Activated CD8-positive, alpha-beta memory T cell treated with anti-CD3 and anti-CD28 coated beads, Interleukin-2, amount 10 ng/mL, durations not matched to agents 7 days and 5 days (primary cell): ENCODE measurements around the gene NR1H3. TPM values are rescaled to one million over a fixed set of nuclear protein-coding genes. Genes with fewer than 3 reads are reported as not detected.

ENCODE experiments used
- ATAC-seq: fragments of 150-1000 bp; cut with Tn5 transposase; one replicate; pipeline ENCODE4 v1.10.0; 2021; ENCODE audit warnings: moderate library complexity
- CTCF ChIA-PET: fragments of 350-600 bp; sonication (Branson Sonifier 250); formaldehyde crosslinking; loops from one replicate; lab custom pipeline; 2021; ENCODE audit warnings: antibody characterized with exemption; lab: Charles Lee
- DNase-seq: peaks from one replicate; pipeline ENCODE4 v3.0.0-alpha.2; 2020
- H3K27ac Mint-ChIP-seq: one replicate; pipeline ENCODE4 v1.8.0; 2021; ENCODE audit warnings: mild to moderate bottlenecking, mixed read lengths
- H3K27me3 Mint-ChIP-seq: one replicate; pipeline ENCODE4 v1.8.0; 2021; ENCODE audit warnings: mixed read lengths
- H3K36me3 Mint-ChIP-seq: one replicate; pipeline ENCODE4 v1.8.0; 2021; ENCODE audit warnings: mild to moderate bottlenecking, mixed read lengths
- H3K4me1 Mint-ChIP-seq: one replicate; pipeline ENCODE4 v1.8.0; 2021; ENCODE audit warnings: mixed read lengths
- H3K4me3 Mint-ChIP-seq: one replicate; pipeline ENCODE4 v1.8.0; 2021; ENCODE audit warnings: mild to moderate bottlenecking, moderate library complexity, mixed read lengths
- H3K9me3 Mint-ChIP-seq: one replicate; pipeline ENCODE4 v1.8.0; 2022; ENCODE audit warnings: low read depth, mixed read lengths
- total RNA-seq, 2 experiments: library from RNA; stranded (reverse); gene quantifications; one replicate each; pipeline ENCODE4 v1.2.3, GENCODE V29; 2021

NR1H3 gene
- total RNA-seq, 2 experiments from 2014 or later, result 7.5 to 10.2 TPM

DNA sequence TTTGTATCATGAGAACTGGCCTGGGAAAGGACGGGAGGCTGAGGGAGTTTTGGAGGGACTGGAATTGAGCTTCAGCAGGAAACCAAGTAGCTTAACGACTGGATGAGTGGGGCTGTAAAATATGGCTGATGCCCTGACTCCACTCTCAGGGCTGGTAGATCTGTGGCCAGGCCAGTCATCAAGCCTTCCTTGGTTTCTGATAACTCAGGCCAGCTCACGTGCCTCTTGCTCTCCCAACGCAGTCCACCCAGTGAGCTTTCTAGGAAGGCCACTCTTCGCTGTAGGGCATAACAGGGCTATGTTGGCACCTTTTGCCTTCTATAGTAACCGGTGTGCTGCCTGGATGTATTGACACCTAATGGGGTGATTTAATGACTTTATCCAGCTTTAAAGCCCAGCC lies 6.3 kb downstream of the NR1H3 start:
- Mint-ChIP-seq H3K36me3 (no peaks in the 10 kb centered on the region), H3K4me1 (peaks cover 39% of the 10 kb centered on the region), H3K27ac (no peak overlapping the region)

DNA sequence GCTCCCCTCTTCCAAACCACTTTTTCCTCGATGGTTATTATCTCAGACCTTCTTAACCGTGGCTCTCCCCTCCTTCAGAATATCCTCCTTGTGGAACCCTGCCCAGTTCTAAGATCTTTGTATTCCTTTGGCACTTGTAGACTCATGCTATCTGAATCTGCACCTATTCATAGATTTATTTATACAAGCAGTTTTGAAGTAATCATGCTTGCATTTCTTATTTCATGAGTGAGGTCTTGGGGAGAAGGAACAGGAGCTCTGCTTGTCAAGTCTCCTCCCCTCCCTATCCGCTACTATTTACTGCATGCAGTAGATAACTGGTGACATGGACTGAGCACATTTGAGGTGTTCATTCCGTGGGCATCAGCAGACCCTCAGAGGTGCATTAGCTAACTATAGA lies 6.7 kb downstream of the NR1H3 start:
- ATAC-seq (no peak), DNase-seq (no peak)
- Mint-ChIP-seq H3K27ac (no peak overlapping the region), H3K36me3 (no peaks in the 10 kb centered on the region), H3K4me3 (no peak overlapping the region), H3K27me3 (no peaks in the 10 kb centered on the region), H3K9me3 (no peaks in the 10 kb centered on the region), H3K4me1 (peaks cover 38% of the 10 kb centered on the region)
- CTCF ChIA-PET, result interaction anchor here (1.0 to 2.8 kb wide), 4 partner anchors 16 to 85 kb away, joined by 3 to 11 read pairs (median 8); partner anchors contain the start of genes ACP2 and DDB2

More for the DNA sequence above, 6.3 kb downstream of the NR1H3 start:
- no peak for ATAC-seq
- H3K27me3 Mint-ChIP-seq, result no peaks in the 10 kb centered on the region
- DNase-seq, result no peak
- H3K9me3 Mint-ChIP-seq, result no peaks in the 10 kb centered on the region
- no peak overlapping the region for H3K4me3 Mint-ChIP-seq
- CTCF ChIA-PET, result interaction anchor here (0.9 to 2.8 kb wide), 5 partner anchors 11 to 84 kb away, joined by 3 to 11 read pairs (median 4); partner anchors contain the start of gene ACP2

DNA sequence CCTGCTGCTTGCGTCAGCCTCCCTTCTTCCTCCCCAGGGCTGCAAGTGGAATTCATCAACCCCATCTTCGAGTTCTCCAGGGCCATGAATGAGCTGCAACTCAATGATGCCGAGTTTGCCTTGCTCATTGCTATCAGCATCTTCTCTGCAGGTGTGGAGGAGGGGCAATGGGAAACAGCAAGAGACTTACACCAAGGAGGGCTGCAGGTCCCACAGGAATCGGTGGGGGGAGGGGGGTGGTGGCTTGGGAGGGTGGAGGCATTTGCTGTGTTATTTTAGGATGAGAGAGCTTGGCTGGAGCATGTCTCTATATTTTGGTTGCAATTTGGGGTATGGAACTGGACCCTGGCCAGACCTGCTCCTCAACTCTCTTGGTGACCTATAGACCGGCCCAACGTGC lies 10.1 kb downstream of the NR1H3 start:
- Mint-ChIP-seq H3K9me3 (no peaks in the 10 kb centered on the region), H3K36me3 (peaks cover 4% of the 10 kb centered on the region), H3K27me3 (no peaks in the 10 kb centered on the region), H3K4me1 (peaks cover 57% of the 10 kb centered on the region), H3K27ac (peak overlapping the region; percentile 98), H3K4me3 (no peak overlapping the region)
- DNase-seq (no peak), ATAC-seq (no peak)
- CTCF ChIA-PET, result interaction anchor here (0.7 to 2.2 kb wide), 6 partner anchors 9 to 90 kb away, joined by 3 to 14 read pairs (median 4); partner anchors contain the start of genes ACP2 and NR1H3

DNA sequence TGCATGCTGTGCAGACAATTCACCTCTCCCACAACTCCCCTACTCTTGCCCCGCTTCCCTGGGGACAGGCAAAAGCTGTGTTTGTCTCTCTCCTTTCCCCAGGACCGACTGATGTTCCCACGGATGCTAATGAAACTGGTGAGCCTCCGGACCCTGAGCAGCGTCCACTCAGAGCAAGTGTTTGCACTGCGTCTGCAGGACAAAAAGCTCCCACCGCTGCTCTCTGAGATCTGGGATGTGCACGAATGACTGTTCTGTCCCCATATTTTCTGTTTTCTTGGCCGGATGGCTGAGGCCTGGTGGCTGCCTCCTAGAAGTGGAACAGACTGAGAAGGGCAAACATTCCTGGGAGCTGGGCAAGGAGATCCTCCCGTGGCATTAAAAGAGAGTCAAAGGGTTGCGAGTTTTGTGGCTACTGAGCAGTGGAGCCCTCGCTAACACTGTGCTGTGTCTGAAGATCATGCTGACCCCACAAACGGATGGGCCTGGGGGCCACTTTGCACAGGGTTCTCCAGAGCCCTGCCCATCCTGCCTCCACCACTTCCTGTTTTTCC lies 10.7 kb downstream of the NR1H3 start:
- ATAC-seq (no peak), DNase-seq (no peak)
- peak overlapping the region; percentile 78 for H3K4me3 Mint-ChIP-seq
- H3K9me3 Mint-ChIP-seq, result no peaks in the 10 kb centered on the region
- peaks cover 6% of the 10 kb centered on the region for H3K36me3 Mint-ChIP-seq
- H3K27me3 Mint-ChIP-seq, result no peaks in the 10 kb centered on the region
- CTCF ChIA-PET, result interaction anchor here (0.7 to 2.2 kb wide), 4 partner anchors 10 to 90 kb away, joined by 3 to 14 read pairs (median 6); partner anchors contain the start of genes ACP2 and NR1H3
- H3K27ac Mint-ChIP-seq, result peak overlapping the region; percentile 98
- H3K4me1 Mint-ChIP-seq, result peaks cover 60% of the 10 kb centered on the region

DNA sequence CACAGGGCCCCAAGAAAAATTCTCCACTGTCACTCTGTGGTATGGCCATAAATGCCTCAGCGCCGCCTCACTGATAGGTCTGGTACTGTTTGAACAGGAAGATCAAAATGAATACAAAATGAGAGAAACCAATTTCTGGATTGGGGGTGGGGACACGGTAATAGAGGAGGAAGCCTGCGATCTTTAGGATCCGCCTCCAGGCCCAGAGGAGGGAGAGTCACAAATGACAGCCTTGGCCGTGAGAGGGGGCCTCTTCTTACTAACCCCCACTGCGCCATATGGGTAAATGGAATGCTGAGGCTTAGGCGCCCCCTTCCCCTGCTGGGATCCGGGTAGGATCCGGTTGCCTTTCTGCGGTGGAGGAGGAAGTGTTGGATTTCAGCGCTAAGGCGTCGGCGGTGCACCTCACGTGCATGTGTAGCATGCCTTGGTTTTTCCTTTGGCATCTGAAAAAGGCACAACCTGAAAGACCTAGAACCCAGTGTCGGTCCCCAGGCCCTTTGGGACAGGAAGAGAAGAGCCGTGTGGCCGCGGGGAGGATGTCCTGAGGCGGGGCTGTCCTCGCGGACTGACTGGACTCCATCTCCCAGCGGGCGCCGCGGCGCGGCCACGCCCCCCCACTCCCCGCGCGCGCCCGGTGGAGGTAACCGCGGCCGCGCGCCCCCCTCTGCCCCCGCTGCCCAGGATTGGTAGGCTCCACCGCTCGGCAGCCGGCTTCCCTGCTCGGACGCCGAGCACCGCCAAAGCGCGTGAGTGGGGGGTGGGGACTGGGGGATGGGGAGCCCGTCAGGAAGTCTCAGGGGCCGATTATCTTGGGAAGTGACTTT lies 11.4 kb downstream of the NR1H3 start:
- no peaks in the 10 kb centered on the region for H3K27me3 Mint-ChIP-seq
- H3K4me1 Mint-ChIP-seq, result peaks cover 62% of the 10 kb centered on the region
- peak; percentile 64 for ATAC-seq
- peaks cover 11% of the 10 kb centered on the region for H3K36me3 Mint-ChIP-seq
- CTCF ChIA-PET, result interaction anchor here (0.9 to 2.2 kb wide), 3 partner anchors 10 to 91 kb away, joined by 5 to 14 read pairs (median 6); partner anchors contain the start of genes ACP2 and NR1H3
- H3K4me3 Mint-ChIP-seq, result peak overlapping the region; percentile 78
- no peaks in the 10 kb centered on the region for H3K9me3 Mint-ChIP-seq
- DNase-seq, result peak; percentile 90
- H3K27ac Mint-ChIP-seq, result peak overlapping the region; percentile 98

DNA sequence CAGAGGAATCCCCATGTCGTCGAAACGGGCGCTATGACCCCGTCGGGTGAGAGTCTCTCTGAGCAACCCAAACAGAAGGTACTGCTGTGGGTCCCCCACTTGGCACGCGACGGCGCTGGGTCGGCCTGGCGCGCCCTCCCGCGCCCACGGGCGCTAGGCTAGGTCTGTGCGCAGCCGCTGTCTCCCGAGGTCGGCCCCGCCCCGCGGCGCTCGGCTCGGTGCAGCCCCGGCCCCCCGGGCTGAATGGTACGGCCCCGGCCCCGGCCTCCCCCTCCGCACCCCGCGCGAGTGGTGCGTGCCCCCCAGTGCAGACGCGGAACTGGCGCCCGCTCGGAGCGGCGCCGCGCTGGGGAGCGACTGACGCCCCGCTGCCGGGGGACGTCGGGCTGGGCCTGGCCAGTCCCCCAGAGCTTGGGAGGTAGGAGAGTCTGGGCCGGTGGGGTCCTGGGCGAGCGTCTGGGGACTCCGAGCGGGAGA lies 12.1 kb downstream of the NR1H3 start, which contains the start of gene MADD:
Gene MADD, plus strand, starts transcription at position 305 of the 477 bp plus-strand sequence.
- peaks cover 56% of the 10 kb centered on the region for H3K4me1 Mint-ChIP-seq
- CTCF ChIA-PET, result interaction anchor here (0.7 to 2.1 kb wide), 4 partner anchors 11 to 1287 kb away, joined by 3 to 6 read pairs (median 4); partner anchors contain the start of genes ACP2 and ARFGAP2

DNA sequence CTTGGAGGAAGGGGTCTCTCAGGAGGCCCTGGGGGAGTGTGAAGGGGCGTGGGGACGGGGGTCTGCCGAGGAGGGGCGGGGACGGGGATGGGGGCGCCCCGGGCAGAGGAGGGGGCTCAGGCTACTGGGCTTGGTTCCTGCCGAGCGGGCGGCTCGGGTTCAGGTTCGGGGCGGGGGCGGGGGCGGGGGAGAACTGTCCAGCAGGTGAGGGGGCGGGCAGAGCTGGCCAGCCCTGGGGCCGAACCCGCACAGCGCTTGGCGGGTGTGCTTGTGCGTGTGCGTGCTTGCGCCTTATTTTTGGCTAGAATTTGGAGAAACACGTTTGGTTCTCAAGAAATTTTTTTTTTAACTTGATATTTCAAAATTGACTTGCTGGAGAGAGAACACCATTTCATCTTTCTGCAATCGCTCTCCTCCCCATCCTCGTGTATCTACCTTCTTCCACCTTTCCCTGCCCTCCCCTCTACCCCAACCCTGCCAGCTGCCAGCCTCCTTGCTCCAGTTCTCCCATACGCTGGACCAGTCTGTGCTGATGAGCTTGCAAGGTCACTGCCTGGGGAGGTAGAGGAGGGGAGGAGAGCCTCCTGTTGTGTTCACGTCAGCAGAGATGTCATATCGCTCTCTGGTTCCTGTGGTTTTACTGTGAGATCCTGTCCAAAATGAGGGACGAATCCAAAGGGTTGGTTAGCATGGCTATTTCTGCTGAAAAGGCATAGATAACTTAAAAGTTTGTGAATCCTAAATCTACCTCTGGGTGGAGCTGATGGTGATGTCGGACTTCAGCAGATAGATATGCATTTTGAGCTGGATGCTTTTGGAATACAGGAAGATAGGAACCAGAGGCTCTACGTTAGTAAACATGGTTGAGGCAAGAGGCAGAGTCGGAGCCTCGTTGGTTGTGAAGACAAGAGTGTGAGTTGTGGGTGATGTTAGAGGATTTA lies 12.8 kb downstream of the NR1H3 start:
- peaks cover 49% of the 10 kb centered on the region for H3K4me1 Mint-ChIP-seq
- peak overlapping the region; percentile 80 for H3K27ac Mint-ChIP-seq
- H3K4me3 Mint-ChIP-seq, result peak overlapping the region; percentile 78
- CTCF ChIA-PET, result interaction anchor here (0.7 to 3.1 kb wide), 12 partner anchors 9 to 1288 kb away, joined by 3 to 24 read pairs (median 4); partner anchors contain the start of genes ACP2, ARFGAP2, DDB2 and NR1H3
- ATAC-seq, result no peak
- peaks cover 20% of the 10 kb centered on the region for H3K36me3 Mint-ChIP-seq
- H3K9me3 Mint-ChIP-seq, result no peaks in the 10 kb centered on the region
- DNase-seq, result peak; percentile 75
- H3K27me3 Mint-ChIP-seq, result no peaks in the 10 kb centered on the region

More for the DNA sequence above, 12.1 kb downstream of the NR1H3 start, which contains the start of gene MADD:
- no peaks in the 10 kb centered on the region for H3K27me3 Mint-ChIP-seq
- ATAC-seq (peak; percentile 85), DNase-seq (peak; percentile 93)
- H3K27ac Mint-ChIP-seq, result peak within 1 kb of the TSS; percentile 98
- peak within 1 kb of the TSS; percentile 78 for H3K4me3 Mint-ChIP-seq
- no peaks in the 10 kb centered on the region for H3K9me3 Mint-ChIP-seq
- peaks cover 17% of the 10 kb centered on the region for H3K36me3 Mint-ChIP-seq

DNA sequence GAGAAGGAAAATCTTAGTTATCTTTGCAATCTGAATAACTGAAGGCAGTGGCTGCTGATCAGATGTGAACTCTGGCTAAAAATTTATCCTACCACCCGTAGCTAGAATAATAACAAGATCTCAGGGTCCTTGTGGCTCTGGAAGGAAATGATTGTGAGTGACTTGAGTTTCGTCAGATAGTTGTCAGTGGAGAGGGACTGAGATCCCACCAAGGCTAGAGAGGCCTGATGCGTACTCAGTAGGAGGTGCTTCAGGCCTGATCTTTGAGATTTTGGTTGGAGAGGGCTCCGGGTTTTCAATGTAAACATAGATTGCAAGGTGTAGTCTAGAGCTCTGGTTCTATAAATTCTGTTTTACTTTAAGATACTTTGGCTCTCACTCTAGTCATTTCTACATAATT lies 13.5 kb downstream of the NR1H3 start:
- Mint-ChIP-seq H3K4me1 (peaks cover 43% of the 10 kb centered on the region), H3K36me3 (peaks cover 26% of the 10 kb centered on the region), H3K9me3 (no peaks in the 10 kb centered on the region), H3K27ac (peak overlapping the region; percentile 80), H3K27me3 (no peaks in the 10 kb centered on the region), H3K4me3 (peak overlapping the region; percentile 78)
- no peak for DNase-seq
- no peak for ATAC-seq
- CTCF ChIA-PET, result interaction anchor here (0.9 to 3.1 kb wide), 11 partner anchors 8 to 580 kb away, joined by 3 to 24 read pairs (median 4); partner anchors contain the start of genes ACP2, ARFGAP2, DDB2 and NR1H3

DNA sequence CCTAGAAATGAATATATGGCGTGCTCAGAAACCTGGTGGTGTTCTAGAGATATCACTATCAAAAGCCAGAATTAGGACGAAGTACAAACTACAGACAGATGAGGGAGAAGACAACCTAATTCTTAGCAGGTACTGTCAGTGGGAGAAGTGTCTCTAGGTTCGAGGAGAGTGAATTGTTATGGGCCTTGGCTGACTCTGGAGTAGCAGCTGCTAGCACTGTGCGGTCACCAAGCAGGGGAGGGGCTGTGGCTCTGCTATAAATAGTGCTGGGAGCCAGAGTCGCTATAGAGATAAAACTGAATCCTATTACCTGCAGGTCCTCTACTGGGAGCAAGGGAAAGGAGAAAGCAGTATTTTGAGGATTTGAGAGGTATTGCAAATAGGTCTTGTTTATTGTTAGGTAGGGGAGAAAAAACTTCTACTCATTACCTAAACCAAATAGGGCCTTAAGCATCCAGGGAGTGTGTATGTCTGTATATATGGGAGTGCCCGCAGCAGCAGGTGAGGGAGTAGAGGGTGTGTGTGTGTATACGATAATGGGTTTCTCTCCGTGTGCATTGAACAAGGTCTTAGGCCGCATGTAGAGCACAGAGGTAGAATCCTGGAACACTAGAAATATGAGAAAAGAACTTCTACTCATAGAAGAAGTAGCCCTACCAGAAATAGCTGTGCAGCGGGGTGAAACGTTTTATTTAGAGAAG lies 14.3 kb downstream of the NR1H3 start:
- ATAC-seq, result no peak
- Mint-ChIP-seq H3K27me3 (no peaks in the 10 kb centered on the region), H3K4me3 (peak overlapping the region; percentile 78), H3K4me1 (peaks cover 43% of the 10 kb centered on the region), H3K36me3 (peaks cover 34% of the 10 kb centered on the region), H3K27ac (peak overlapping the region; percentile 22), H3K9me3 (no peaks in the 10 kb centered on the region)
- DNase-seq, result no peak
- CTCF ChIA-PET, result interaction anchor here (1.3 to 3.1 kb wide), 7 partner anchors 13 to 140 kb away, joined by 4 to 24 read pairs (median 6); partner anchors contain the start of genes ACP2, DDB2 and NR1H3

DNA sequence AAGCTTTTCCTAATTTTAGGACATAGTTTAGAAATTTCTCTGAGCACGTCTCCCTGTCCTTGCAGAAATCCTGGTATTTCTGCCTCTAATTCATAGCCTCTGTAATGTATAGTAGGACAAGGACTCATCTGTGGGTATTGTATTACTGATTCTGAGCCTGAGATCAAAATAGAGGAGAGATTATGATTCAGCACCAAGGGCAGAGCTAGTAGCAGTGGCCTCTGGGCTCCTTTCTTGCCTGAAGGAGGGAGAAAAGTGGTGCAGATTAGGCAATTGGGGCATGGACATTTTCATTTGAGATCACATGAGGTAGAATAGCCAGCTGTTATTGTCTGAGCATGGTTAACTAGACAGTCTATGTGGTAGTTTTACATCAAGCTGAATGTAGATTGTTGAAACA lies 14.9 kb downstream of the NR1H3 start:
- Mint-ChIP-seq H3K27ac (no peak overlapping the region), H3K4me1 (peaks cover 42% of the 10 kb centered on the region), H3K4me3 (no peak overlapping the region), H3K27me3 (no peaks in the 10 kb centered on the region), H3K36me3 (peaks cover 35% of the 10 kb centered on the region), H3K9me3 (no peaks in the 10 kb centered on the region)
- CTCF ChIA-PET, result interaction anchor here (1.3 to 3.1 kb wide), 6 partner anchors 14 to 140 kb away, joined by 4 to 24 read pairs (median 6); partner anchors contain the start of gene NR1H3
- ATAC-seq (no peak), DNase-seq (no peak)

DNA sequence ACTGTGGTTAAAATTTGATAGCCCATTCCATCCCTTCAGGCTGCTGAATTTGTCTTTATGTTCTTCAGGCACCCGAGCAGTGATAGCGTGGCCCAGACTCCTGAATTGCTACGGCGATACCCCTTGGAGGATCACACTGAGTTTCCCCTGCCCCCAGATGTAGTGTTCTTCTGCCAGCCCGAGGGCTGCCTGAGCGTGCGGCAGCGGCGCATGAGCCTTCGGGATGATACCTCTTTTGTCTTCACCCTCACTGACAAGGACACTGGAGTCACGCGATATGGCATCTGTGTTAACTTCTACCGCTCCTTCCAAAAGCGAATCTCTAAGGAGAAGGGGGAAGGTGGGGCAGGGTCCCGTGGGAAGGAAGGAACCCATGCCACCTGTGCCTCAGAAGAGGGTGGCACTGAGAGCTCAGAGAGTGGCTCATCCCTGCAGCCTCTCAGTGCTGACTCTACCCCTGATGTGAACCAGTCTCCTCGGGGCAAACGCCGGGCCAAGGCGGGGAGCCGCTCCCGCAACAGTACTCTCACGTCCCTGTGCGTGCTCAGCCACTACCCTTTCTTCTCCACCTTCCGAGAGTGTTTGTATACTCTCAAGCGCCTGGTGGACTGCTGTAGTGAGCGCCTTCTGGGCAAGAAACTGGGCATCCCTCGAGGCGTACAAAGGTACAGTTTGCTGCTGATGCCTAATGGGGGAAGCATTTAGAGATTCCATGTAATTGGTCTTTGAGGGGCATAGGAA lies 16.9 kb downstream of the NR1H3 start:
- CTCF ChIA-PET, result interaction anchor here (0.9 to 2.2 kb wide), 3 partner anchors 24 to 85 kb away, joined by 3 to 6 read pairs (median 3); no protein-coding TSS in a partner anchor
- no peak for ATAC-seq

More for the DNA sequence above, 16.9 kb downstream of the NR1H3 start:
- Mint-ChIP-seq H3K27ac (no peak overlapping the region), H3K27me3 (no peaks in the 10 kb centered on the region), H3K4me1 (peaks cover 26% of the 10 kb centered on the region), H3K4me3 (no peak overlapping the region), H3K9me3 (no peaks in the 10 kb centered on the region), H3K36me3 (peaks cover 44% of the 10 kb centered on the region)
- DNase-seq, result no peak
